NCI-H2107 (cell line): ENCODE data around the gene SFSWAP.
"Not testable (repeated sequence)": the region's sequence is repeated elsewhere in the genome, so short reads cannot be mapped to it uniquely, and the experiment has no call there.

ENCODE experiments used
- DNase-seq: peaks from one replicate; lab custom pipeline; 2025; lab: John Stamatoyannopoulos, UW

The SFSWAP gene

DNA sequence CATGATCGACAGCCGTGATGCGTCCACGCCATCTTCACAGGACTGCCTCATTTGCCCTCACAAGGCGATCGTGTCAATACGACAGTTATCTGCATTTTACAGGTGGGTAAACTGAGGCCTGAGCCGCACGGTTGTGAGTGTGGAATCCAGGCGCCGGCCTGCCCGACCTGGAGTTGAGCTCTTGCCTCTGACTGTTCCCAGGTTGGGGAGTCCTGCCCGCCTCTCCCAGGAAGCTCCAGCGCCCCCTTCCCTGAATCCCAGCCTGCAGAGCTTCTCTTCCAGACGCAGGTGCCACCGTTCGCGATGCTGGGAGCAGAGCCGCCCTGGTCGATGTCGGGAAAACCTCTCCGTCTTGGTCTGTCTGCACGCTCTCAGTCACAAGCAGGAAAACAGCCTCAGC lies 31.1 kb upstream of the SFSWAP start:
- DNase-seq = not testable (repeated sequence)

GRCh38 chr12:131680392-131681256 lies 30.3 kb upstream of the SFSWAP start:
- DNase-seq = not testable (repeated sequence)

GRCh38 chr12:131681257-131681620 lies 29.7 kb upstream of the SFSWAP start:
- no peak for DNase-seq

DNA sequence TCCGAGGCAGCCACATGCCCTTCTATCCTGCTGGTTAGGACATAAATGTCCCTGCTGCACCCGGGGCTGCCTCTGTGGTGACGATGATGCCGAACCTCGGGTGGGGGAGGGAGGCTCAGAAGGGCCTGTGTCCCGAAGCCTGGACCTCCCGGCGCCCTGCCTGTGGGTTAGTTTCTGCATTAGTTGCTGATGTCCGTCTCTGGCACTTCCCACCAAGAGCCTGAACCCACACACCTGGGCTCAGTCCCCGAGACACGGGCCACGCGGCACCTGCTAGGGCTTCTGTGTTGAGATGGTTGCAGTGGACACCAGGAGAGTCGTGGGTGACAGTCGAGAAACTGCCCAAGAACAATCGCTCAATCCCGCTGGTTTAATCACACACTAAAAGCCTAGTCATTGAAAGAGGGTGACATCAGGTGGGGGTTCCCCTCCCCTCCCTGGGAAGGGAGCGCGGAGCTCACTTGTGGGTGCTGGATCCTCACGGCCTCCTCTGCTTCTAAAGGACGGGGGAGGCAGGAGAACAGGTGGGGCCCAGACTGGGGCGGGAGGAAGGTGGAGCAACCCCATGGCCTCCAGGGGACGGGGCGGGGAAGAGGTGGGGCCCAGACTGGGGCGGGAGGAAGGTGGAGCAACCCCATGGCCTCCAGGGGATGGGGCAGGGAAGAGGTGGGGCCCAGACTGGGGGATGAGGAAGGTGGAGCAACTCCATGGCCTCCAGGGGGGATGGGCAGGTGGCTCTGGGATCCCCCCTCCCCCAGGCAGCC lies 29.0 kb upstream of the SFSWAP start:
- not testable (repeated sequence) for DNase-seq

DNA sequence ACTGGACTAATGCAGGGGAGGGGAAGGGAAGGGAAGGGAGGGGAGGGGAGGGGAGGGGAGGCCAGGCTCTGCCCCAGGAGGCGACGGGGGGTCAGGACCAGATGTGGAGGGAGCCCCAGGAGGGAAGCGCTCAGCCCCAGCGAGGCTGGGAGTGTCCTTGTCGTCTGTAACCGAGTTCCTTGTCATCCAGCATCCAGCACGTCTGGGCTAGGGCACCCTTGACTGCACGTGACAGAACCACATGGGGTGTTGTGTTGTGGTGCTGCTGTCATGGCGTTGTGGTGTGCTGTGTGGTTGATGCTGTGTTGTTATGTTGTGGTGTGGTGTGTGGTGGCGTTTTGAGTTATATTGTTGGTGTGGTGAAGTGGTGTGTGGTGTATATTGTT lies 28.4 kb upstream of the SFSWAP start:
- no peak for DNase-seq

GRCh38 chr12:131683266-131684014 lies 27.4 kb upstream of the SFSWAP start:
- no peak for DNase-seq

- no peak for DNase-seq
Observed at GRCh38 chr12:131684015-131684725, 26.7 kb upstream of the SFSWAP start.

DNA sequence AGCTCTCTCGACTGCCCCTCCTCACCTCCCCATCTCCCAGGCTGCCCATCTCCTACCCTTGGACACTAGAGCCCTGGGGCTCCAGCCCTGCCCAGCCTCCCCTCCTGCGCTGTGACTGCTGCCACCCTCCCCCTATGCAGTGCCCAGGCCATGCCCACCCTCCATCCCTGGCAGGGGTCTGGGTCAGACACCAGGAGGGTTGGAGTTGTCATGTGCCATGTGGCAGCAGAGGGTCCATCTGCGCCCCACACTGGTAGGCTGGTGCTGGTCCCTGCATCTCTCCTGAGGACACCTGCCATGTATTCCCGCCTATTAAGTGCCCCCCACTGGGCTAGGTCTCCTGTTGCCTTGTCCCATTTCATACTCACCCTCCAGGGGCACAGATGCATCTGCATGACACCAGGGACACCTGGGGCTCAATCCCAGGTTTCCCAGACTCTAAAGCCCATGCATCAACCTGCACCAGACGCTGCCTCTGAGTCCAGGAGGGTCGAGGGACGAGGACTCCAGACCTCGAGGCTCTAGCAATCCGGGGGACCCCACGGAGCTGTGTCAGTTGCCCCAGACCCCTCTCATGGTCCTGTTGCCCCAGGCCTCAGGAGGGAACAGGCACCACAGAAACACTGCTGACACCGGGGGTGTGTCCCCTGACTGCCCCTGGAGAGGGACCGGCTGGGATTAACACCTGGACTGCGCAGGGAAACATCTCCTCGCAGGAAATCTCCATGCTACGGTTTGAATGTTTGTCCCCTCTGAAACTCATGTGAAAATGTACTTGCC lies 23.4 kb upstream of the SFSWAP start:
- no peak for DNase-seq

DNA sequence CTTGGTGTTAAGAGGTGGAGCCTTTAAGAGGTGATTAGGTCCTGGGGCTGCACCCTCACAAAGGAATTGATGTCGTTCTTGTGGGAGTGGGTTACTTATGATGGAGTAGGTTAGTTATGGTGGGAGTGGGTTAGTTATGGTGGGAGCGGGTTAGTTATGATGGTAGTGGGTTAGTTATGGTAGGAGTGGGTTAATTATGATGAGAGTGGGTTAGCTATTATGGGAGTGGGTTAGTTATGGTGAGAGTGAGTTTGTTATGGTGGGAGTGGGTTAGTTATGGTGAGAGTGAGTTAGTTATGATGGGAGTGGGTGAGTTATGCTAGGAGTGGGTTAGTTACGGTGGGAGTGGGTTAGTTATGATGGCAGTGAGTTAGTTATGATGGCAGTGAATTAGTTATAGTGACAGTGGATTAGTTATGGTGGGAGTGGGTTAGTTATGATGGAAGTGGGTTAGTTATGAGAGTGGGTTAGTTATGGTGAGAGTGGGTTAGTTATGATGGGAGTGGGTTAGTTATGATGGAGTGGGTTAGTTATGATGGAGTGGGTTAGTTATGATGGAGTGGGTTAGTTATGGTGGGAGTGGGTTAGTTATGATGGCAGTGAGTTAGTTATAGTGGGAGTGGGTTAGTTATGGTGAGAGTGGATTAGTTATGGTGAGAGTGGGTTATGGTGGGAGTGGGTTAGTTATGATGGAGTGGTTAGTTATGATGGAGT lies 22.6 kb upstream of the SFSWAP start:
- no peak for DNase-seq

- no peak for DNase-seq
Observed at GRCh38 chr12:131688845-131689154, 22.1 kb upstream of the SFSWAP start.

GRCh38 chr12:131690320-131690719 lies 20.6 kb upstream of the SFSWAP start:
- no peak for DNase-seq

GRCh38 chr12:131692431-131692830 lies 18.5 kb upstream of the SFSWAP start:
- no peak for DNase-seq

- DNase-seq = no peak
Observed at GRCh38 chr12:131693149-131693548, 17.7 kb upstream of the SFSWAP start.

- DNase-seq = no peak
Observed at GRCh38 chr12:131694116-131694838, 16.6 kb upstream of the SFSWAP start.

GRCh38 chr12:131695968-131696367 lies 14.9 kb upstream of the SFSWAP start:
- DNase-seq = no peak

DNA sequence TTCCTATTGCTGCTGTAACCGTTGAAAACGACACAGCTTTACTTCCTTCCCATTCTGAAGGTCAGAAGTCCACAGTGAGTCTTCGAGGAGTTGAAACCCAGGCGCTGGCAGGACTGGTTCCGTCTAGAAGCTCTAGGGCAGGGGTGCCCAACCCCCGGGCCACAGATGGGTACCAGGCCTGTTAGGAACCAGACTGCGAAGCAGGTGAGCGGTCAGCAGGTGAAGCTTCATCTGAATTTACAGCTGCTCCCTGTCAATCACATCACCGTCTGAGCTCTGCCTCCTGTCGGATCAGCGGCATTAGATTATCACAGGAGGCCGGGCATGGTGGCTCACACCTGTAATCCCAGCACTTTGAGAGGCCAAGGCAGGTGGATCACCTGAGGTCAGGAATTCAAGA lies 12.6 kb upstream of the SFSWAP start:
- no peak for DNase-seq

GRCh38 chr12:131699434-131699833 lies 11.5 kb upstream of the SFSWAP start:
- no peak for DNase-seq

DNA sequence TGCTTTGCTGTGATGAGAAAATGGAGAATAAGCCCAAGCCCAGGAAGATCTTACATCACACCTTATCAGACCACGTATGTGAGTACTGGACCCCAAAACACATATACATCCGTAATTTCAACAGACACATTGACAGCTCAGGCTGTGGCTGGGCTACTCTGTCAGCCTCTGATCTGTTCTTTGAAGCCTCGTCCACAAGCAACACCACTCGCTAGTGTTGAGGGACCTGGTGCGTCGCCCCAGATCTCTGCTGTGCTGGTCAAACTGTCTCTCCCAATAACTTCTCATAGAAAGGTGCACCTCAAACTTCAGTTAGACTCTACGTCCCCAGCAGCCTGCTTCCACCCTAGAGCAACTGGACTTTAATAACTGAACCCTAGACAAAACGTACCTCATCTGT lies 10.6 kb upstream of the SFSWAP start:
- DNase-seq = no peak

DNA sequence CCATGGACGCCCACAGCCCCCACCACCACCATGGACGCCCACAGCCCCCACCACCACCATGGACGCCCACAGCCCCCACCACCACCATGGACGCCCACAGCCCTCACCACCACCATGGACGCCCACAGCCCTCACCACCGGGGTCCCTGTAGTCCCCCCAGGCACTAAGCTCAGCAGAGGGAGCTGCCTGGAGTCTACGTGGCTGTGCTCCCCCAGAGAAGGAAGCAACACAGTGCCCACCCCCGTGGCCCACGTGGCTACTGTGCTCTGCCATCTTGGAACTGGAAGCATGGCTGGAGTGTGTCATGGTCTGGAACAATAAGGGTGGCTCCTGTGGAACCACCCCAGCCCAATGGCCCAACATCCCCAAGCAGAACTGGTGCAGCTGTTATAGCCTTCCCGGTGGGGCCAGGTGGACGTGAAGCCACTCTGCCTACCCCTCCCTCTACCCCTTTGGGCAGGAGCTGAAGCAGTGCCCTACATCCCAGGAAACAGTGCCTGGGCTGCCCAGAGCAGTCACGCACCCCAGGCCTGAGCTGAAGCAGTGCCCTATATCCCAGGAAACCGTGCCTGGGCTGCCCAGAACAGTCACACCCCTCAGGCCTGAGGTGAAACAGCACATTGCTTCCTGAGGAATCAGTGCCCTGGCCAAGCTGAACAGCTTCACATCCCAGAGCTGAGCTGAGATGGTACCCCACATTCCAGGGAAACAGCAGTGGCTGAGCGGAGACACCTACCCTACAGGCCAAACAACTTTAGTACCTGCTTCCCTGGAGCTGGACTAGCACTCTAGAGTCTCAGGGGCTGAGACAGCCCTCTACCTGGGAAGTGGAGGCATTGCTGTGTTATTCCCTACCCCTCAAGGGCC lies 9.0 kb upstream of the SFSWAP start:
- no peak for DNase-seq
